ENCODE measurements around the gene GDAP2.

GDAP2 gene

DNA sequence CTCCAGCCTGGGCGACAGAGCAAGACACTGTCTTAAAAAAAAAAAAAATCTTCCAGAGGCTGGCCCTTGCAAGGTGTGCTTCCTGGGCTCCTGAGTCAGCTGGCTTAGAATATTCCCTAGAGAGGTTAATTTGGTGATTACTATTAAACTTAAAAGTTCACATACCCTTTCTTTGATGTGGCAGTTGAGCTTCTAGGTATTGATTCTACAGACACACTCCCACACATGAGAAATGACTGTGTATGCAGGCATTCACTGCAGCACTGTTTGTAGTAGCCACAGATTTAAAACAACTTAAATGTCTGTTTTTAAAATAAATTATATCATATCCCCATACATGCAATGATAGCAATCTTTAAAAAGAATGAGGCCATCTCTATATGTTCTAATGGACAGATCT is 93.4 kb downstream of the GDAP2 start:
- DNase-seq: no peak

DNA sequence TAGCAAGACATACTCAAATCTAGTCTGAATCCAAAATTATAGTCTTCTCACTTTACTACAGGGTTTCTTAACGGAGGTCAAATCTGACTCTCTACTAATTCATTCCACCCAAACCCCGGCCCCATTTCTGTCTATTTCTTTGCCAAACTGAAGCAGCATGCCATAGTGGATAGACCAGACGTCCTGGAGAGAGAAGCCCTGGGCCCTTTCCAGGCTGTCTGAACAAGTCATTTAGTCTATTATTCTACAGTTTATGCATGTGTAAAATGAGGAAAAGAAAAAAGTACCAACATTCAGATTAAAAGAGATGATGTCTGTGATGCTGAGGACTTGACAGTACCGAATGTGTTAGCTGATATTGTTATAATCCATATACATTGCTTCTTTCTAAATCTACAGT is 95.0 kb downstream of the GDAP2 start:
- DNase-seq: no peak

DNA sequence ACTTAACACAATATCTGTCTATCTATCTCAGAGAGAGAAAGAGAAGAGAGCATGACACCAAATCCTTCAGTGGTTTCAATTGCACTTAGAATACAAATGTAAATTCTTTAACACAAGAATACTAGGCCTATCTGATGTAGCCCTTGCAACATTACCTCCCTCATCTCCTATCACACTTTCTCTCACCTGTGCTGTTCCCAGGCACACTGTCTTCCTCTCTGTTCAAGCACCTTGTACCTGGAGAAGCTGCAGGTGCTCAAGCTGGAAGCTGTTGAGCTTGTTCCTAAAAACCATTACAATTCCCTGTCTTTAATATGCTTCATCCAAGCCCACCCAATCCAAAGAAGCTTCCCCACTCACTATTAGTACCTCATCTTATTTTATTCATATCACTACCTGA is 97.0 kb downstream of the GDAP2 start:
- no peak for DNase-seq

- no peak for DNase-seq
Measured at GRCh38 chr1:117830222-117830621, 99.2 kb downstream of the GDAP2 start.

DNA sequence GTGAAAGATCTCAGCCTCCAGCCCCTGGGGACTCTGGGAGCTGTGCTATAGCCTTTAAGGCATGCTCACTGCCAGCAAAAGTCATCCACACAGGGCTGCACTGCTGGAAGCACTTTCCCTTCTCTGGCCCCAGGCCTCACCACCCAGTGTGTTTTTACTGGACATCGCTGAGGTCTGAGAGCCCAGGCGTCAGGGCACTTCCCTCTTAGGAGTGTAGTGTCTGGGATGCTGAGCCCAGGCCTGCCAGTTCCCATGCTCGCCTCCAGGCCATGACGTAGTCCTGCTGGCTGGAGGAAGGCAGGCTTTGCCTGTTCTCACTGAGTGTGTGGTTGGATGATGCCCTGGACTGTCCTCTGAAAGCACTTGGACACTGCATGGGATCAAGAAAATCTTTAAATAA is 101.2 kb downstream of the GDAP2 start:
- DNase-seq: no peak

DNA sequence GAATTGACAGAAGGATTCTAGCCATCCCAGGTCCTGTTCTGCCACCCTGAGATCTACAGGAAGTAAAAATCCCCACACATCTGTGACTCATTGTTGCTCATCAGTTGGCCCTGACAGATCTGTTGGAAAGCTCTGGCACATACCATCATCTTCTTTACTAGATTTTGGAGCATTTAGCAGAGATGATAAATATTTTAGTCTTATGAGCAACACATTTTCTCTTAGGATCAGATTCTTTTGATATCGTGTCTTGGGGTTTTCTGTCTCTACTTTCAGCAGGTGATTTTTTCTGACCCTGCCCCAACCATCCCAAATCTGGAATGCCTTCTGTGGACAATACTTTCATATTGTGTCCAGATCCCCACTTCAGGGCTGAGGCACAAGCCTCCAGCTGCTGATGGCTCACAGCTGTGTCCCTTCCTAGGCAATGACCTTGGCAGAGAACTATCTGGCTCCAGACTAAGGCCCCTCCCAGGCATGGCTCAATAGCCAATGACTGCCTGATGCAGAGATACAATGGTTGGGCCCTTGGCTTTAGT is 102.8 kb downstream of the GDAP2 start:
- DNase-seq: no peak

DNA sequence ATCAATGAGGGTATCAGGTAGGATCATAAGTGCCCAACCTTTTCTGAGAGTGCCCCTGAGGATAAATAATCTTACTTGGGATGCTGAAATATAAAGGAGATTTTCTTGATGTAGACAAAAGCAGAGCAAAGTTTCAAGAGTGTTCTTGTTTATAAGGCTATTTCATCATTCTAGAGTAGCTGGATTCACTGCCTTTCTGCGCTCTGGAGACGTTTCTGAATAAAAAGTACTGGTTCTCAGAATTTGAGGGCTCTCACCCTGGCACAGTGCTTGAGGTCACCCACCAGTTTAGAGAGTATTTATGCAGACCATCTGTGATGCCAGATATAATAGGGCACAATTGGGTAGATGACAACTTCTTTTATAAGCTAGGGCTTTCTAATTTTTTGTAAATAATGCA is 103.3 kb downstream of the GDAP2 start:
- no peak for DNase-seq

DNA sequence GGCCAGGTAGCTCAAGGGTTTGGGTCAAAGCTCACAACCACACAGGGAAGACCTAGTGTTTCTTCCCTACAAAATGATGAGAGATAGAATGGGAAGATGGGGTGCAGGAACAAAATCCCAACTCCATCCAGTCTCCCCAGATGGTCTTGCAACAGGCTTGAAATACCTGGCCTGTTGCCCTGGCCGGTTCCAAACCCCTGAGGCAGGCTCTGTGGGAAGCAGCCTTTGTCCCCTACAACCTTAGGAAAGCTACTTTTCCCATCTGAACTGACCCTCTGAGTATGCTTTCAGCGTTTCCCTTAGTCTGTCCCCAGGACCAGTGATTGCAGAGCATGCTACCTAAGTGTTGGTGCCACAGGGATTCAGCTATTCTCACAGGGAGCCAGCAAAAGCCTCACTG is 104.0 kb downstream of the GDAP2 start:
- DNase-seq: no peak

DNA sequence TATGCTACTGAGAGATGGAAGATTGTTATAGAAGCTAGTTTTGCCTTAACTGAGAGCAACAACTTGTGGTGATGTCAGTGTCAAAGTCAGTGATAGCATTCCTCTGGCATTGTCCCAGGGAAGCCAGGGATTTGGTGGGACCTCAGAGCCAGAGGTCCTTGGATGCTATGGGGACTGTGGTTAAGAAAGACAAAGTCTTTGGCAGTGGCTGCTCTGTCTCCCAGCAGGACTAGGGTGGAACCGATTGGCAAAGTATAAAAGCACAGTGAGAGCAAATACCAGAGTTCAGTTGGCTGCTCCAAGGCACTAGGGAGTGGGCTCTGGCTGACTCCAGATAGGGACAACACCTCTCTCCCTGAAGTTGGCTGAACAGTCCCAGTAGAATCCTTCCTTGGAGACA is 104.8 kb downstream of the GDAP2 start:
- DNase-seq: no peak

GRCh38 chr1:117821774-117822482 is 107.5 kb downstream of the GDAP2 start:
- DNase-seq: no peak

- no peak for DNase-seq
Measured at GRCh38 chr1:117821382-117821755, 108.1 kb downstream of the GDAP2 start.

- DNase-seq: no peak
Measured at GRCh38 chr1:117820694-117821381, 108.6 kb downstream of the GDAP2 start.

DNA sequence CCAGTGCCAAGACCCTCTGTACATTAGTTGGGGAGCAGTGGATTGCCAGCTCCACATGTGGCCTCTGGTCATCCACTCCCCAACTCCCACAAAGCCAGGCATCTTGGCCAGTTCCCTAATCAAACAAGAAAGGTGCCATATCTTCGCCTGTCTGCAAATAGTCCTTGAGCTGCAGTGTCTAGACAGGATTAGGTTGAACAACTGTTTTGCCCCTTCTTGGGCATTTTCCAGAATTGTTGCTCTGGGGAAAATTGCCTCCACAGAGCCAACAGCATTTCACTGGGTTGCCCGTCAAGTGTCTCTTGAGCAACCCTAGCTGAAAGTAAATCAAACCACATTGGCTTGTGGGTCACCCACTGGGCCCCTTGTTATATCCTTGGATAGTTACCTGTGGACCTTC is 109.3 kb downstream of the GDAP2 start:
- no peak for DNase-seq

DNA sequence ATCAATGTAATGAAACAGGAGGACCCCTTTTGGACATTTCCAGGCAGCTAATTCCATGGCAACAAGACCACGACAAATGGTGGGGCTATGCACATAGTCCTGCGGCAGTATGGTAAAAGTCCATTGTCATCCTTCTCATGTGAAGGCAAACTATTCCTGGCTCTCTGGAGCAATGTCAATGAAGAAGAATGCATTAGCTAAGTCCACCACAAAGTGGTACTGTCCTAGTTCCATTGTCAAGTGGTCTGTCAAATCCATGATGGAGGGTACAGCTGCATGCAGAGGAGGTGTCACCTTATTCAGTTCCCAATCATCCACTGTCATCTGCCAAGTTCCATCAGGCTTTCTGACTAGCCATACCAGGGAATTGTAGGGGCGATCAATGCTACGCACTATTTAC is 110.1 kb downstream of the GDAP2 start:
- DNase-seq: no peak

GRCh38 chr1:117818456-117818855 is 111.0 kb downstream of the GDAP2 start:
- no peak for DNase-seq

DNA sequence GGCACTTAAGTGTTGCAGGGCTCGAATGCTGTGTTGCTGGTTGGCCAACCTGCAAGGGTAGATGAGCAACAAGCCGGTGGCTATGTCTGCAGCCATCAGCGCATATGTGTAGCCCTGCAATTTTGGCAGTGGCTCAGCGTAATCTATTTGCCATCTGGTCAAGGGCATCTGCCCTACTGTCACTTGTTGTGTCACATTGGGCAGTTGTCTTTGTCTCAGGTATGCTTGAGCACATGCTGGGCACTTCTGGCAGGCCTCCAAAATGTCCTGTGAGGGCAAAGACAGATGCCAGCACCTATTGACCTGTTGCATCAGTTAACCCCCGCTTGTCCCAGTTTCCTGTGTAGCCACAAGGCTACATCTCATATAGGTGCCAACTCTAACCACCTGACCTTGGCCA is 111.8 kb downstream of the GDAP2 start:
- no peak for DNase-seq

- DNase-seq: no peak
Measured at GRCh38 chr1:117815926-117816325, 113.5 kb downstream of the GDAP2 start.

DNA sequence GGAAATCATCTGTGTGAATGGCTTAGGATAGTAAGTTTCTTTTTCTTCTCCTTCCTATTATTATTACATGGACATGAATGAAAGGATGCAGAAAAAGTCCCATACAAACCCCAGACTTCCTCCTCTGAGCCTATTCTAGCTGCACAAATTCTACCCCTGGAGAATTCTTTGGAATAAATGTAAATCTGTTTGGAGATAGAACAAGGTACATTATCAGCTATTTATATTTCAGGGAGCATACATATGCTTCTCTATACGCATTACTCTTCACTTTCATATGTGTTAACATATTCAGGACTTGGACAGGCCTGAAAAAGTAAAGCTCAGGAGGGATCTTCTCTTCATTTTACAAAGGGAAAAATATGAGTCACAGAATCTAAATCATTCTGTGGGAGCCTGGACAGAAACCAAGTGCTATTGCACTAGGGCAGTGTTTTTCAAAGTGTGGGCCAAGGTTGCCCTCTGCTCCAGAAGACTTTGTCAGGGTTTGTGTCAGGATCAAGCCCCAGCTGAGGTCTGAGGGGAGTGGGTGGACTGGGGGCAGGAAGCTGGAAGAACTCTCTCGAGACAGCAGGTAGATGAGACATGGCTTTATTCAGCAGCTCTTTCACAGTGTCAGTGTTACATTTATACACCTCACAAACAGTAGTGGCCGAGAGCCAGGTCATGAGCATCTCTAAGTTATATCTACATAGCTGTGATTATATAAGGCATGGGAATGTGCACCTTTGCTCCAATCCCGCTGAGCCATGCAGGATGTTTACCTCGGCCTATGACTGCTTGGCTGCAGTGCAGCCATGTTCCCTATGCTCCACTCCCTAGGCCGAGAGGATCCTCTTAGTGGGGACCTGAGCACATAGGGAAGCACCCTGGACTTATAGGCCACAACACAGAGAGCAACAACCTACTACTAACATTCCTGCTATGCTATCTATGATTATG is 114.3 kb downstream of the GDAP2 start:
- DNase-seq: no peak

All from NCI-H1436 (cell line).